Skin of body (tissue), 2 donors: ENCODE data around the gene NTSR2. TPM values are rescaled to one million over a fixed set of nuclear protein-coding genes. Genes with fewer than 3 reads are reported as not detected.

ENCODE experiments used
- DNase-seq: peaks from one replicate; lab custom pipeline; 2025; lab: John Stamatoyannopoulos, UW
- total RNA-seq: library from RNA; depleted of rRNA; stranded (reverse); fragments of >200 nt; gene quantifications from one replicate; pipeline ENCODE4 v1.2.3, GENCODE V29; 2014

NTSR2 gene
- total RNA-seq, 1 donor from 2014 or later = 0.10 TPM

GRCh38 chr2:11630855-11631254, 39.1 kb downstream of the NTSR2 start:
- no peak for DNase-seq

GRCh38 chr2:11629851-11630250, 40.1 kb downstream of the NTSR2 start:
- DNase-seq = no peak

DNA sequence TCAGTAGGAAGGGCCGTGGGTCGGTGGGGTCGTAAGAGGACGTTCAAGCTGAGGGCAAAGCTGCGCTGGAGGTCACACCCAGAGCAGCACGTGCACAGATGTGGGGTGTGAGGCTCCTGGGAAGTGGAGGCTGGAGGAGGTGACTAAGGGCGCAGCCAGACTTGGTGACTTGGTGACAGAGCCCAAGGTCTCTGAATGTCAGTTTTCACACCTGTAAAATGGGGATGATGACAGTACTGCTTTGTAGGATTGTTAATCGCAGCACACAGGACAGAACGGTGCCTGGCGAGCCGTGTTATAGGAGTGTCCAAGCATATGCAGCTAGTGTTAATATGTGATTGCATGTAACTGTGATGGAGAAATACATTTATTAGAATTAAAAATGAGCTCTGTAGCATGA, 40.8 kb downstream of the NTSR2 start:
- DNase-seq = no peak

DNA sequence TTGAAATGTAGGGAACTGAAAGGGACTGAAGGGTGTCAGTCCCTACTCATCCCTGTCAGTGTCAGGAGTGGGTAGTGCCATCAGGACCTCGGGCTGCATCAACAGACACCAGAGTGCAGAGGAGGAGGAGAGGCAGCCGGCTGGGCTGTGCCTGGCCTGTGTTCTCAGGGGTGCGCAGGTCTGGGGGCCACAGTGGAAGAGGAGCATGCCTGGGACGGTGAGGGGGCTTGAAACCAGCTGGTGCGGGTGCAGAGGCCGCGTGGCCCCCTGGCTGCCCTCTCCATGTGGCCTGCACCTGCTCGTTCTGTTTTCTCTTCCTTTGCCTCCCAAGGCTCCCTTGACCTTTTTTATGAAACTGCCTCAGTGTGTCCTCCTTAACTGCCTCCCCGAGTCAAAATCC, 41.3 kb downstream of the NTSR2 start:
- no peak for DNase-seq

- DNase-seq = no peak
These were observed 44.3 kb downstream of the NTSR2 start for GRCh38 chr2:11625671-11626070.

DNA sequence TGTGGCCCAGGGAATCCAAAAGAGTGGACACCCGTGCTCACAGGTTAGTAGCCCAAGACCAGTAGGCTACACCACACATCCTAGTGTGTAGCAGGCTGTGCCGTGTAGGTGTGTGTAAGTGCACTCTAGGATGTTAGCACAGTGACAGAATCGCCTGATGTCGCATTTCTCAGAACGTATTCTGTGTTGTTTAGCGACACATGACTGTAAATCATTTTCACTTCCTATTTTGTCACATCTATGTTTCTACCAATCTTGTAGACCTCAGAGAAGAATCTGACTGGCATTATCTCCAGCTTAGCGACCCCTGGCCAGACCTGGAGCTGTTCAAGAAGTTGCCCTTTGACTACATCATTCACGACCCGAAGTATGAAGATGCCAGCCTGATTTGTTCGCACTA, 45.1 kb downstream of the NTSR2 start:
- no peak for DNase-seq

DNA sequence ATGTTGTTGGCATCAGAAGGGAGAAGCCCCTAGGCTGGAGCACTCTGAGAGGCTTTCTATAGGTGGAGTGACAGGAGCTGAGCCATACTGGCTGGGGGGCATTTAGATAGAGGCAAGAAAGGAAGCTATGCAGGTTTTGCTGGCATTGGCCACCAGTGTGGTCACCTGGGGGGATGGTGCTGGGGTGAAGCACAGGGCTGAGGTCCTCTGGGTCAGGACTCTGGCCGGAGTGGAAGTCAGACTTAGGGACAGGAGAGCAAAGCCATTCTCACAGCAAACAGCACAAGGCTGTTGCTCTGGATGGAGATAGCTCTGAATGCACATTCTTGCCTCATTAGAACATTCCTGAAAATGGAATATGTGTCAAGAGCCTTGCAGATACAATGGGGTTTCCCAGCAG, 47.4 kb downstream of the NTSR2 start:
- no peak for DNase-seq

GRCh38 chr2:11621410-11621809, 48.6 kb downstream of the NTSR2 start:
- DNase-seq = no peak

DNA sequence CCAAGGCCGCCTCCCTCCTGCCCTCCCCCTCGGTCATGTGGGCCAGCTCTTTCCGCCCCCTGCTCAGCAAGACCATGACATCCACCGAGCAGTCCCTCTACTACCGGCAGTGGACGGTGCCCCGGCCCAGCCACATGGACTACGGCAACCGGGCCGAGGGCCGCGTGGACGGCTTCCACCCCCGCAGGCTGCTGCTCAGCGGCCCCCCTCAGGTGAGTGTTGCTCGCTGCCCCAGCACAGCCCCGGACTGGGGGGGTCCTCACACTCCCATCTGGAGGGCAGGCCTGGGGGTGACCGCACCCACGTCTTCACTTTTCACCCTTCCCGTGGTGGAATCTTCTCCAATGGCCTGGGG, 51.3 kb downstream of the NTSR2 start:
- DNase-seq = no peak

GRCh38 chr2:11617984-11618707, 51.8 kb downstream of the NTSR2 start:
- DNase-seq = no peak

DNA sequence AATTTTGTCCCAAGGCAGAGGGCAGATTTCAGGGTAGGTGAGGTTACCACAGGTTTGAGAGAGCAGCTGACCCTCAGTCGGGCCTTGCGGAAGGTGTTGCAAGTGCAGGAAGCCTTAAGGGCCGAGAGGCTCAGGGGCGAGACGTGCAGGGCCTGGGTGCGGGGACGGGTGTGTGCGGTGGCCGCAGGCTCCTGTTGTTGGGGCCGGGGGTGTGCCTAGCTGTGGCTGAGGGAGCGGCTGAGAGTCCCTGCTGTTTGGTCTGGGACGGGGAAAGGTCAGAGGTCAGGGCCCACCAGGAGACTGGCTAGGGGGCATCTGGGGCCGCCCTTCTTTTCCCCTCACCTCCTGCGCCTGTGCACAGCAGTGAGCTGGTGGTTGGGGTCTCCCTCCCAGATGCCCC, 52.5 kb downstream of the NTSR2 start:
- DNase-seq = no peak

- DNase-seq = no peak
These were observed 53.1 kb downstream of the NTSR2 start for GRCh38 chr2:11616851-11617415.

DNA sequence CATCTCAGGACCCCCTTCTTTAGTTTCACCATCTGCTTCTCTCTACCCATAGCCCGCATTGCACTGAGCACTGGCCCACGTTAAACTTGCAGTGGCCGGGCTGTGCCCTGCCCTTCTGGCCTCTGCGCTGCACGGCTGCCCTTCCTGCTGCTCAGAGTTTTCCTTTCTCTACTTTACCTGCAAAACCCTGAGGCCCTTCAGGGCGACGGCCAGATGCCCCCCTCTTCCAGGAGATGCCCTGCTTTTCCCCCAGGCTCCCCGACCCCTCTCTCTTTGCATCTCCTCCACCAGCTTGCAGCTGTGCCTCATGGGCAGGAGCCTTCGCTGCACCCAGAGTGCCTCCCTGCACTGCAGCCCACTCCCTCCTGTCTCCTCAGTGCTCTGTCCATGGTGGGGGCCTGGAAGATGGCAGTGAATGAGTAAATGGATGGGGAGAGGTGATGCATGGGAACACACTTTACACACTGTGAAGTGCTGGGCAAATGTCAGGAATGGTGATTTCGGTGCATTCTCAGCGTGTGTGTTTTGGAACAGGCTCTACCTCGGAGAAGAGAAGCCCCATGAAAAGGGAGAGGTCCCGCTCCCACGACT, 53.8 kb downstream of the NTSR2 start:
- no peak for DNase-seq

DNA sequence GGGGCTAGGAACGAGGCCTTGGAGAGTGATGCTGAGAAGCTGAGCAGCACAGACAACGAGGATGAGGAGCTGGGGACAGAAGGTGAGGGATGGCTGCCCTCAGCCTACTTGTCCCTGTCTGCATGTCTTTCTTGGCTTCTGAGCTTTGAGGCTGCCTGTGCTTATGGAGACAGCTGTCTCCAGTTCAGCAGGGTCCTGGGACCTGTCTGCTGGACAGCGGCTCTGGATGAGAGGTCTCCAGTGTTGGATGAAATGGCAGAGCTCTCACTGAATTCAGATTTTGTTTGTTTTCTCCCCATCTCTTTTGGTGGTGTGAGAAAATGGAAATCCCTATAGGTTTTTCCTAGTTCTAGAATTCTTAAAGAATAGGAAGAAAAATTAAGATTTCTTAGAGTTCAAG, 54.8 kb downstream of the NTSR2 start:
- DNase-seq = no peak

DNA sequence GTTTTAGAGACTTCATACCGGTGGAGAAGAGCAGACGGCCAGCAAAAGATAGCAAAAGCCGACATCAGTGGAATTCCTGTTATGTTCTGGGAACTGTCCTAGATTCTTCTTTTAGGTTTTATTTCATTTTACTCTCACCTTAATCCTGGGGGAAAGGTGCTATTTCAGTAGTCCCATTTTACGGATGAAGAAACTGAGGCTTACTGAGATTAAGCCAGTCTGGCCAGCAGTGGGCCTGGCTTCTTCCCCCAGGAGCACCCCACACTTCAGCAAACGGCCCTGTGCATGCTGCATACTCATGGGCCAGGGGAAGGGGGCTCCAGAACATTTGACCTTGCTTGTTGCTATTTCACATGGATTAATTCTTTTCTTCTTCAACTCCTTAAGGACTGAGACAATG, 56.7 kb downstream of the NTSR2 start:
- DNase-seq = no peak

DNA sequence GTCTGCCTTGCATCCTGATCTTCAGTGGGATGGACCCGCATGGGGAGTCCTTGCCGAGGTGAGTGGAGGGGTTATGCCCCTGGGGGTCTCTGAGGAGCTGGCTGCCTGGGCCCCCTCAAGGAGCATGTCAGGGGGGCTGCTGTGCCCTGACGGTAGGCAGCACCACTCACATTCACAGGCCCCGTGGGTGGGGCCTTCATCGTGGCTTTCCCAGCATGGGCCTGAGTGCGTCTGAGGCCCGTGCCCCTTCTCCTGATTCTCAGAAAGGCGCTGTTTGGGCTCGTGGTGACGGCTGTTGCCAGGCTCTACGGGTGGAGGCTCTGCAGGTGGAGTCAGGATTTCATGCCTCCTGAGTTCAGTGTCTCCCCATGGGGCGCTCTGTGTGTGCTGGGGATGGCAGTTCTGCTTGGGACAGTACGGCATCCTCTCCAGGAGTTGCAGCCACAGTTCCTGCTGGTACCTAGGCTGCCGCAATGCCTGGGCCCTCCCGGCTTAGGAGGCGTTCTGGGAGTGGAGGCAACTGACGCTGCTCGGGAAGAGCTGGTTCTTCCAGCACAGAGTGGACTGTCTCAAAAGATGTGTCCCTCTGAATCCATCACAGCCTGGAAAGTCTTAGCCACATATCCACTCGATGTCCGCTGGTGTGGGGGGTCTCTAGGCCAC, 57.3 kb downstream of the NTSR2 start:
- DNase-seq = no peak

DNA sequence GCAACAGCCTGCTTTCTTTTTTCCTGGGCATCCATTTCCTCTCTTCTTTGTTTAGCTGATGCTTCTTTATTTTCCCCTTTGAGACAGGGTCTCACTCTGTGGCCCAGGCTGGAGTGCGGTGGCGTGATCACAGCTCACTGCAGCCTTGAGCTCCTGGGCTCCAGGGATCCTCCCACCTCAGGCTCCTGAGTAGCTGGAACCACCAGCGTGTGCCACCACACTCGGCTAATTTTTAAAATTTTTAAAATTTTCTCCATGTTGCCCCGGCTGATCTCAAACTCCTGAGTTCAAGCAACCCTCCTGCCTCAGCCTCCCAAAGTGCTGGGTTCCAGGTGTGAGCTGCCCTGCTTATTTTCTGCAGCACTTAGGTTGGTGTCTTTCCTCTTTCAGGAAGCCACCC, 58.7 kb downstream of the NTSR2 start:
- DNase-seq = no peak

- no peak for DNase-seq
These were observed 59.3 kb downstream of the NTSR2 start for GRCh38 chr2:11610624-11611242.
